ENCODE measurements around the gene TMEM135. TPM values are rescaled to one million over a fixed set of nuclear protein-coding genes. Genes with fewer than 3 reads are reported as not detected.

The TMEM135 gene
- 100 to 1,000 TPM; 111 to 113 TPM for total RNA-seq
- 44.7 TPM for polyA plus RNA-seq (2013, experiment 1 of 2)
- polyA plus RNA-seq (2013, experiment 2 of 2) = 36.0 TPM
- long read RNA-seq, experiment 1, transcript TMEM135-201 (15 exons, 2,433 nt) = major isoform, 7 of 34 reads
- long read RNA-seq, experiment 1, partial matches to known transcripts = 5 of 34 reads
- long read RNA-seq, experiment 1, other reads (novel, unspliced or antisense) = 21 of 34 reads
- long read RNA-seq, experiment 2, transcript TMEM135-201 (15 exons, 2,433 nt) = major isoform, 92 of 161 reads
- long read RNA-seq, experiment 2, transcript TMEM135-202 (14 exons, 3,938 nt) = minor isoform, 15 of 161 reads
- long read RNA-seq, experiment 2, partial matches to known transcripts = 6 of 161 reads
- long read RNA-seq, experiment 2, other reads (novel, unspliced or antisense) = 46 of 161 reads
- long read RNA-seq, experiment 3, transcript TMEM135-202 (14 exons, 3,938 nt) = minor isoform, 25 of 340 reads
- long read RNA-seq, experiment 3, transcript TMEM135-201 (15 exons, 2,433 nt) = major isoform, 273 of 340 reads
- long read RNA-seq, experiment 3, partial matches to known transcripts = 13 of 340 reads
- long read RNA-seq, experiment 3, other reads (novel, unspliced or antisense) = 29 of 340 reads
- long read RNA-seq, experiment 4, transcript TMEM135-202 (14 exons, 3,938 nt) = minor isoform, 6 of 59 reads
- long read RNA-seq, experiment 4, transcript TMEM135-201 (15 exons, 2,433 nt) = major isoform, 29 of 59 reads
- long read RNA-seq, experiment 4, partial matches to known transcripts = 3 of 59 reads
- long read RNA-seq, experiment 4, other reads (novel, unspliced or antisense) = 21 of 59 reads

GRCh38 chr11:87037450-87038234 lies at the start of gene TMEM135:
Gene TMEM135, plus strand, starts transcription at chr11:87037934. Its CDS starts 112 bp downstream, at chr11:87038046.
- Histone ChIP-seq H3K9ac (ENCODE audit: extremely low read depth, low read length, poor library complexity, severe bottlenecking) (peak within 1 kb of the TSS; percentile 84), H3K4me1 (ENCODE audit: control insufficient read depth, insufficient read depth, low read length) (peaks cover 8% of the 10 kb centered on the region), H3K36me3 (ENCODE audit: control insufficient read depth, insufficient read depth, low read length) (peaks cover 20% of the 10 kb centered on the region), H3K9me3 (ENCODE audit: control insufficient read depth, low read length) (peaks cover 12% of the 10 kb centered on the region), H3K27me3 (ENCODE audit: control insufficient read depth, insufficient read depth, low read length, poor library complexity, severe bottlenecking) (no peaks in the 10 kb centered on the region), H3K27ac (ENCODE audit: low read depth, low read length) (peak within 1 kb of the TSS; percentile 85), H3K4me3 (ENCODE audit: low read length) (peak within 1 kb of the TSS; percentile 96)
- Mint-ChIP-seq H3K4me3 (peak within 1 kb of the TSS; percentile 97), H3K9me3 (peaks cover 2% of the 10 kb centered on the region), H3K4me1 (peaks cover 57% of the 10 kb centered on the region), H3K36me3 (ENCODE audit: low read depth) (peaks cover 19% of the 10 kb centered on the region), H3K27me3 (ENCODE audit: insufficient read depth) (no peaks in the 10 kb centered on the region), H3K27ac (peak within 1 kb of the TSS; percentile 94)
- WGBS, 2 experiments (ENCODE audit: insufficient coverage in 1 of 2, insufficient read length in 1 of 2) = 0 to 1% methylated on average over 38 to 66 of the region's 66 CpGs
- TF ChIP-seq, protein P1, sequence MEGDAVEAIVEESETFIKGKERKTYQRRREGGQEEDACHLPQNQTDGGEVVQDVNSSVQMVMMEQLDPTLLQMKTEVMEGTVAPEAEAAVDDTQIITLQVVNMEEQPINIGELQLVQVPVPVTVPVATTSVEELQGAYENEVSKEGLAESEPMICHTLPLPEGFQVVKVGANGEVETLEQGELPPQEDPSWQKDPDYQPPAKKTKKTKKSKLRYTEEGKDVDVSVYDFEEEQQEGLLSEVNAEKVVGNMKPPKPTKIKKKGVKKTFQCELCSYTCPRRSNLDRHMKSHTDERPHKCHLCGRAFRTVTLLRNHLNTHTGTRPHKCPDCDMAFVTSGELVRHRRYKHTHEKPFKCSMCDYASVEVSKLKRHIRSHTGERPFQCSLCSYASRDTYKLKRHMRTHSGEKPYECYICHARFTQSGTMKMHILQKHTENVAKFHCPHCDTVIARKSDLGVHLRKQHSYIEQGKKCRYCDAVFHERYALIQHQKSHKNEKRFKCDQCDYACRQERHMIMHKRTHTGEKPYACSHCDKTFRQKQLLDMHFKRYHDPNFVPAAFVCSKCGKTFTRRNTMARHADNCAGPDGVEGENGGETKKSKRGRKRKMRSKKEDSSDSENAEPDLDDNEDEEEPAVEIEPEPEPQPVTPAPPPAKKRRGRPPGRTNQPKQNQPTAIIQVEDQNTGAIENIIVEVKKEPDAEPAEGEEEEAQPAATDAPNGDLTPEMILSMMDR (conservative IDR thresholded peaks at IDR 0.05) = peak; percentile 28
- DNase-seq = peak; percentile 99

- Histone ChIP-seq H3K4me1 (ENCODE audit: control insufficient read depth, insufficient read depth, low read length) (peaks cover 12% of the 10 kb centered on the region), H3K27me3 (ENCODE audit: control insufficient read depth, insufficient read depth, low read length, poor library complexity, severe bottlenecking) (no peaks in the 10 kb centered on the region), H3K4me3 (ENCODE audit: low read length) (no peak overlapping the region), H3K9me3 (ENCODE audit: control insufficient read depth, low read length) (no peaks in the 10 kb centered on the region), H3K36me3 (ENCODE audit: control insufficient read depth, insufficient read depth, low read length) (no peaks in the 10 kb centered on the region), H3K27ac (ENCODE audit: low read depth, low read length) (no peak overlapping the region), H3K9ac (ENCODE audit: extremely low read depth, low read length, poor library complexity, severe bottlenecking) (no peak overlapping the region)
- peaks cover 31% of the 10 kb centered on the region for H3K4me1 Mint-ChIP-seq
- WGBS, 2 experiments (ENCODE audit: insufficient coverage in 1 of 2, insufficient read length in 1 of 2) = 83% methylated on average over 2 of the region's 4 CpGs; no CpG with 5 or more reads in 1 of the 2 experiments
- H3K27ac Mint-ChIP-seq = no peak overlapping the region
- TF ChIP-seq, protein P1 (conservative IDR thresholded peaks at IDR 0.05) = no peak
- H3K4me3 Mint-ChIP-seq = no peak overlapping the region
- DNase-seq = no peak
- H3K9me3 Mint-ChIP-seq = no peaks in the 10 kb centered on the region
- no peaks in the 10 kb centered on the region for H3K36me3 Mint-ChIP-seq (ENCODE audit: low read depth)
- no peaks in the 10 kb centered on the region for H3K27me3 Mint-ChIP-seq (ENCODE audit: insufficient read depth)
Measured at GRCh38 chr11:86988351-86988881, 49.3 kb upstream of the TMEM135 start.

- Mint-ChIP-seq H3K9me3 (no peaks in the 10 kb centered on the region), H3K4me1 (peaks cover 33% of the 10 kb centered on the region), H3K27ac (peak overlapping the region; percentile 82), H3K27me3 (ENCODE audit: insufficient read depth) (no peaks in the 10 kb centered on the region), H3K4me3 (no peak overlapping the region), H3K36me3 (ENCODE audit: low read depth) (no peaks in the 10 kb centered on the region)
- Histone ChIP-seq H3K9me3 (ENCODE audit: control insufficient read depth, low read length) (no peaks in the 10 kb centered on the region), H3K4me3 (ENCODE audit: low read length) (no peak overlapping the region), H3K9ac (ENCODE audit: extremely low read depth, low read length, poor library complexity, severe bottlenecking) (no peak overlapping the region), H3K27ac (ENCODE audit: low read depth, low read length) (no peak overlapping the region), H3K27me3 (ENCODE audit: control insufficient read depth, insufficient read depth, low read length, poor library complexity, severe bottlenecking) (no peaks in the 10 kb centered on the region), H3K36me3 (ENCODE audit: control insufficient read depth, insufficient read depth, low read length) (no peaks in the 10 kb centered on the region), H3K4me1 (ENCODE audit: control insufficient read depth, insufficient read depth, low read length) (peaks cover 14% of the 10 kb centered on the region)
- WGBS, 2 experiments (ENCODE audit: insufficient coverage in 1 of 2, insufficient read length in 1 of 2) = 64% methylated on average over 1 of the region's 1 CpG; no CpG with 5 or more reads in 1 of the 2 experiments
- TF ChIP-seq, protein P1 (conservative IDR thresholded peaks at IDR 0.05) = no peak
- DNase-seq = no peak
Measured at GRCh38 chr11:86990031-86990430, 47.7 kb upstream of the TMEM135 start.

Measured in endodermal cell (in vitro differentiated cells).